ENCODE data around the gene IQCB1. TPM values are rescaled to one million over a fixed set of nuclear protein-coding genes. Genes with fewer than 3 reads are reported as not detected.
"Not testable (repeated sequence)": the region's sequence is repeated elsewhere in the genome, so short reads cannot be mapped to it uniquely, and the experiment has no call there.

IQCB1 gene
- total and polyA plus RNA-seq, 4 donors, result 2.8 to 14.0 (median 9.4) TPM

DNA sequence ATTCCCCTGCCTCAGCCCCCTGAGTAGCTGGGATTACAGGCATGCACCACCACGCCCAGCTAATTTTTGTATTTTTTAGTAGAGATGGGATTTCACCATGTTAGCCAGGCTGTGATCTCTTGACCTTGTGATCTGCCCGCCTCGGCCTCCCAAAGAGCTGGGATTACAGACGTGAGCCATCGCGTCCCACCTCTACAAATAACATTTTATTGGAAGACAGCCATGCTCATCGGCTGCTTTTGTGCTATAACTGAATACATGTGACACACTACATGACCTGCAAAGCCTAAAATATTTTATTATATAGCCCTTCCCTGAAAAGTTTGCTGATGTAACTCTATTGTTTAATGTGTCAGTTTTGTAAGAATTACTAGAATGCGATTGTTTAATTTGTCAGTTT lies 52.1 kb downstream of the IQCB1 start:
- not testable (repeated sequence) for H3K9ac ChIP-seq (ENCODE audit: low read depth in 1 of 2, low read length in 2 of 2)
- WGBS, result 85% methylated on average over 8 of the region's 8 CpGs
- peaks cover 1 to 28% (median 18%) of the 10 kb centered on the region in 4 donors for H3K36me3 ChIP-seq (ENCODE audit: control insufficient read depth in 4 of 4, insufficient read depth in 3 of 4, low read depth in 1 of 4, low read length in 3 of 4)

DNA sequence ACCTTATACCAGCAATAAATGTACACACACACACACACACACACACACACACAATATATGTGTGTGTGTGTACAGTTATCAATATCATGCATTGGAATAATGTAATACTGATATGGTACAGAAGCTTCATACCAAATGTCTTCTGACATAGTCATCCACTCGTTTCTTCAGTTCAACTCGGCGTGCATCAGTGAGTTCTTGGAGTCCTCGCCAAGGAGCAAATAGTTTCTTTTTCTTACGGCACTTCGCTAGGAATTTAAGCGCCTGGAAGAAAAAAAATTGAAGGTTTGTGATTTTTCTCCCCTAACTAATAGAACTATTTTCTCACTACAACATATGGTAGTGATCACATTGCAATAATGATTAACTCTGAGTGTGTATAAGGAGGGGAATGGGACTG lies 53.2 kb downstream of the IQCB1 start:
- 97% methylated on average over 7 of the region's 7 CpGs for WGBS
- Histone ChIP-seq H3K36me3 (ENCODE audit: control insufficient read depth in 4 of 4, insufficient read depth in 3 of 4, low read depth in 1 of 4, low read length in 3 of 4) (peaks cover 1 to 22% (median 18%) of the 10 kb centered on the region in 4 donors), H3K9ac (ENCODE audit: low read depth in 1 of 2, low read length in 2 of 2) (no peak overlapping the region), H3K4me3 (ENCODE audit: low read depth in 1 of 3, low read length in 3 of 3) (no peak overlapping the region), H3K27ac (ENCODE audit: low read depth in 1 of 2, low read length in 2 of 2) (no peak overlapping the region), H3K27me3 (ENCODE audit: control insufficient read depth in 4 of 4, insufficient read depth in 4 of 4, low read length in 3 of 4) (no peaks in the 10 kb centered on the region), H3K4me1 (ENCODE audit: control insufficient read depth in 4 of 4, insufficient read depth in 4 of 4, low read length in 3 of 4) (no peaks in the 10 kb centered on the region), H3K9me3 (ENCODE audit: control insufficient read depth in 4 of 4, low read length in 3 of 4) (no peaks in the 10 kb centered on the region)
- TF ChIP-seq GABPA (IDR thresholded peaks at IDR 0.05 in 1 of 2, conservative IDR thresholded peaks at IDR 0.05 in 1 of 2) (no peak), HNF4G (IDR thresholded peaks at IDR 0.05) (no peak), FOXA1 (IDR thresholded peaks at IDR 0.05) (no peak), REST (IDR thresholded peaks at IDR 0.05) (no peak), ZBTB33 (IDR thresholded peaks at IDR 0.05) (no peak), CTCF (IDR thresholded peaks at IDR 0.05; ENCODE audit: low read depth, low read length, missing input control) (no peak), EGR1 (IDR thresholded peaks at IDR 0.05; ENCODE audit: low read depth in 2 of 2) (no peak)
- TF ChIP-seq, protein P1, sequence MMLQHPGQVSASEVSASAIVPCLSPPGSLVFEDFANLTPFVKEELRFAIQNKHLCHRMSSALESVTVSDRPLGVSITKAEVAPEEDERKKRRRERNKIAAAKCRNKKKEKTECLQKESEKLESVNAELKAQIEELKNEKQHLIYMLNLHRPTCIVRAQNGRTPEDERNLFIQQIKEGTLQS (IDR thresholded peaks at IDR 0.05), result no peak
- DNase-seq (ENCODE audit: low spot score), result no peak

More for the DNA sequence above, 52.1 kb downstream of the IQCB1 start:
- not testable (repeated sequence) for H3K9me3 ChIP-seq (ENCODE audit: control insufficient read depth in 4 of 4, low read length in 3 of 4); H3K27me3 ChIP-seq (ENCODE audit: control insufficient read depth in 4 of 4, insufficient read depth in 4 of 4, low read length in 3 of 4); H3K4me3 ChIP-seq (ENCODE audit: low read depth in 1 of 3, low read length in 3 of 3); H3K4me1 ChIP-seq (ENCODE audit: control insufficient read depth in 4 of 4, insufficient read depth in 4 of 4, low read length in 3 of 4); H3K27ac ChIP-seq (ENCODE audit: low read depth in 1 of 2, low read length in 2 of 2); DNase-seq (ENCODE audit: low spot score)

DNA sequence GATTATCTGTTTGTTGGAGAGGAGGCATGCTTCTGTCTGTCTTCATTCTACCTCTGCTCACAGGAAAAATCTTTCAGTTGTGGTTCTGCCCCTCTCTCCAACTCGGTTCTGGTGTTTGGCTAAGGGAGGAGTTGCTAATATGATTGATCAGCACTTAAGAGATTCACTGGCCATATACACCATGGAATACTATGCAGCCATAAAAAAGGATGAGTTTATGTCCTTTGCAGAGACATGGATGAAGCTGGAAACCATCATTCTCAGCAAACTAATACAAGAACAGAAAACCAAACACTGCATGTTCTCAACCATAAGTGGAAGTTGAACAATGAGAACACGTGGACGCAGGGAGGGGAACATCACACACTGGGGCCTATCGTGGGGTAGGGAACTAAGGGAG lies 59.8 kb downstream of the IQCB1 start:
- DNase-seq (ENCODE audit: low spot score); H3K4me1 ChIP-seq (ENCODE audit: control insufficient read depth in 4 of 4, insufficient read depth in 4 of 4, low read length in 3 of 4); H3K9me3 ChIP-seq (ENCODE audit: control insufficient read depth in 4 of 4, low read length in 3 of 4); H3K27ac ChIP-seq (ENCODE audit: low read depth in 1 of 2, low read length in 2 of 2); H3K4me3 ChIP-seq (ENCODE audit: low read depth in 1 of 3, low read length in 3 of 3); H3K27me3 ChIP-seq (ENCODE audit: control insufficient read depth in 4 of 4, insufficient read depth in 4 of 4, low read length in 3 of 4); H3K9ac ChIP-seq (ENCODE audit: low read depth in 1 of 2, low read length in 2 of 2): not testable (repeated sequence)
- 97% methylated on average over 4 of the region's 4 CpGs for WGBS
- peaks cover 5 to 33% (median 24%) of the 10 kb centered on the region in 4 donors for H3K36me3 ChIP-seq (ENCODE audit: control insufficient read depth in 4 of 4, insufficient read depth in 3 of 4, low read depth in 1 of 4, low read length in 3 of 4)
